NB4 (cell line): ENCODE data around the gene CNTNAP2.

ENCODE experiments used
- DNase-seq: peaks from one replicate; pipeline ENCODE4 v3.0.0; 2010; ENCODE audit warnings: low read depth
- H3K4me3 ChIP-seq: one replicate; pipeline ENCODE4 v1.5.1; 2011; ENCODE audit warnings: mild to moderate bottlenecking, low read depth, low read length, moderate library complexity
- CTCF ChIP-seq: IDR thresholded peaks from one replicate; pipeline ENCODE4 v1.5.1; 2012; ENCODE audit warnings: low read depth, low read length
- MAX ChIP-seq: IDR thresholded peaks from 2 replicates; pipeline ENCODE4 v1.6.1; 2011; ENCODE audit warnings: low read depth, low read length
- MYC ChIP-seq: IDR thresholded peaks from 2 replicates; pipeline ENCODE4 v1.6.1; 2011; ENCODE audit warnings: low read depth, low read length
- POLR2A ChIP-seq: IDR thresholded peaks from 2 replicates; pipeline ENCODE4 v1.6.1; 2011; ENCODE audit warnings: mild to moderate bottlenecking; ENCODE audit not compliant: insufficient read length; ENCODE audit errors: extremely low read depth

CNTNAP2 gene

DNA sequence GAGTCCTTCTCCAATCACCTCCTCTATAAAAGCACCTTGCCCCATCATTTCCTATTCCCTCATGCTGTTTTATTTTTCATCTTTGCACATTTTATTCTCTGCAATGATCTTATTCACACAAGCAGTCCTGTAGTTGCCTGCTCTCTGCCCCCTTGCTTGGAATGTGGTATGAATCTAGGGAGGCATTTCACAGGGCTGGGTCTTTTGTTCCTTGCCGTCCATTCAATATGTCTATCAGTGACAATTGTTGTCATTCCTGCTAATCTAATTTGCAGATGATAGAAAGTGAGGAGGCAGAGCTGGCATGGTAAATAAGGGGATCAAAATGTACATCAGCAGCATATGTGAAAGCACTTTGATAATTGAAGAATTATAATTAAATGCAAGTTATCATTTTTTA lies 2227.8 kb downstream of the CNTNAP2 start:
- no peak for TF ChIP-seq CTCF
- no peak for TF ChIP-seq POLR2A
- TF ChIP-seq MYC, result no peak
- no peak for TF ChIP-seq MAX
- DNase-seq, result no peak
- H3K4me3 ChIP-seq, result no peak overlapping the region

DNA sequence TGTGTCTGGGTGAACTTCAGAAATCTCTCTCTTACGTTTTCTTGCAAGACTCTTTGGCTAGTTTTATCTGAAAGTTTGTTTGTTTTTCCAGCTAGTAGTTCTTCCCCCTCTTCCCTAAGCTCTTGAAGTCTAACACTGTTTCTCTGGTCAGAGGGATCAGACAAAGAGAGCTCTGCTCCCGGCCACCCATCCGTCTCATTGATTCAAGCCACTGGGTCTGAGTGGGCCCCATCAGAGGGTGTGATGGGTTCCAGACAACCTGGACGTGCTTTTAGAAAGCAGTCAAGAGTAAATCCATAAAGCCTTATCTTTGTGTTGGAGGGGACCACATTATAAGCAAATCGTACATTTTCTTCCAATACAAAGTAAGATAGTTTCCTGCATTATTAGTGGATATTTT lies 2231.4 kb downstream of the CNTNAP2 start:
- no peak overlapping the region for H3K4me3 ChIP-seq
- DNase-seq, result no peak
- TF ChIP-seq MYC (no peak), CTCF (no peak), MAX (no peak), POLR2A (no peak)

DNA sequence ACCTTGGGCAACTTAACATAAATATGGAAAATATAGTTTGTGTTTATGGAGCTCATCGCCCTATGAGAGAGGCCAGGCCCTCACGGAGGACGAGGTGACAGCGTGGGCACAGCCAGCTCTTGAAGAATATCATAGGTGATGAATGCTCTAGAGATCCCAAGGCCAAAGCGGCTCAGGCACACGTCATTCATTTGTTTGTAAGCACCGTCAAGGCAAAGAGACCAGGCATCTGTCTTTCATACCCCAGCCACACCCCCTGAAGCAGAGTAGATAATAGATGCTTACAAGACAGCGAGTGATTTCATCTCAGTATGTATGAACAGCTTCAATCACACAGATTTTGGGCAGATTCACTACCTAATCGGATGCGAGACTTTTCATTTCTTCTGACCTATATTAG lies 2231.9 kb downstream of the CNTNAP2 start:
- no peak for DNase-seq
- no peak for TF ChIP-seq POLR2A
- no peak for TF ChIP-seq MYC
- TF ChIP-seq MAX, result no peak
- TF ChIP-seq CTCF, result no peak
- no peak overlapping the region for H3K4me3 ChIP-seq

DNA sequence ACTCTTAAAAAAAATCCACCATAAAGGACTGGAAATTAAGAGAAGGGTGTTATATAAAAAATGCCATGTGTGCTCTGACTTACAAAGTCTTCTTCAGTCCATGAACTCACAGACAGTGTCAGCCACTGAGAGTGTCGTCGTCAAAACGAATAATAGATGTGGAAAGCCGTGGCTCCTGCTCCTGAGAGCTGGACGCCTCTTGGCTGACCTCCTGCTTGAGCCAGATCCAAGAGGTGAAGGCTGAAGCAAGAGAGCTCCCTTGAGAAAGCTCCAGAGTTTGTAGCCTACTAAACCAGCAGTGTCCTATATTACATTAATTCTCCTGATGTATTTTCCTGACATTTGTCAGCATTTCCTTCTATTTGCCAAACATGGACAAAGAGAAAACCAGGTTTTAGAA lies 2239.7 kb downstream of the CNTNAP2 start:
- no peak for TF ChIP-seq MYC
- no peak for TF ChIP-seq MAX
- no peak for TF ChIP-seq CTCF
- TF ChIP-seq POLR2A, result no peak
- DNase-seq, result no peak
- H3K4me3 ChIP-seq, result no peak overlapping the region

DNA sequence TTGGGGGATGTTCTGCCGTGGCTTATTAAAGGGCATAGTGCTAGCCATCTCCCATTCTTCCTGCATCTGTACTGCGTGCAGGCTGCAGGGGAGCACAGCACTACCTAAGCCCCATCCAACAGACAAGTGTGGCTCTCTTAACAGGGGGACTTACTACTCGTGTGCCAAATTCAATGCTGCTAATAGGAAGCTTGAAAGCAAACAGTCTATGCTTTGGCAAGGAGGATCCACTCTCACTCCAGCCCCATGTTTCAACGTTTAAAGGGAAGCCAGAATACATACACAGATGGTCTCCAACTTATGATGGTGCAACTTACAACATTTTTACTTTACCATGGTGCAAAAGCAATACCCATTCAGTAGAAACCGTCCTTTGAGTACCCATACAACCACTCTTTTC lies 2245.9 kb downstream of the CNTNAP2 start:
- DNase-seq, result no peak
- H3K4me3 ChIP-seq, result no peak overlapping the region
- no peak for TF ChIP-seq POLR2A
- no peak for TF ChIP-seq MYC
- no peak for TF ChIP-seq MAX
- no peak for TF ChIP-seq CTCF
